Uterus (tissue), 4 donors: ENCODE measurements around the gene ARL14. TPM values are rescaled to one million over a fixed set of nuclear protein-coding genes. Genes with fewer than 3 reads are reported as not detected.

Experiments used
- DNase-seq, 2 donors: peaks; one replicate each; pipeline ENCODE4 v3.0.0-alpha.2; 2019 to 2020
- H3K27ac ChIP-seq, 2 donors: fragments of 200-600 bp; sonication (generic); 1 replicate in 1 of 2; 2 replicates in 1 of 2; pipeline ENCODE4 v1.5.1; 2016 to 2018
- H3K27me3 ChIP-seq, 2 donors: fragments of 200-600 bp; sonication (generic); one replicate each; pipeline ENCODE4 v1.5.1; 2018 to 2019; ENCODE audit warnings: control low read depth in 1 of 2
- H3K36me3 ChIP-seq, 2 donors: fragments of 200-600 bp; sonication (generic); one replicate each; pipeline ENCODE4 v1.5.1; 2019; ENCODE audit warnings: control low read depth in 1 of 2
- H3K4me1 ChIP-seq, 2 donors: fragments of 200-600 bp; sonication (generic); one replicate each; pipeline ENCODE4 v1.5.1; 2018 to 2019; ENCODE audit warnings: control low read depth in 1 of 2
- H3K4me3 ChIP-seq, 2 donors: fragments of 200-600 bp; sonication (generic); 1 replicate in 1 of 2; 2 replicates in 1 of 2; pipeline ENCODE4 v1.5.1; 2018 to 2019; ENCODE audit warnings: mild to moderate bottlenecking in 1 of 2
- H3K9me3 ChIP-seq, 2 donors: fragments of 200-600 bp; sonication (generic); one replicate each; pipeline ENCODE4 v1.5.1; 2019; ENCODE audit warnings: control low read depth in 1 of 2
- CTCF ChIP-seq, 4 experiments: fragments of 200-600 bp in 2 of 4; fragments of 450-650 bp in 2 of 4; sonication (generic) in 2 of 4; IDR thresholded peaks; one replicate each; pipeline ENCODE4 v1.5.1; 2016 to 2019; ENCODE audit warnings: antibody characterized with exemption in 4 of 4, mild to moderate bottlenecking in 2 of 4, moderate library complexity in 1 of 4
- POLR2A ChIP-seq, 2 donors: fragments of 450-650 bp; IDR thresholded peaks; one replicate each; pipeline ENCODE4 v1.6.1; 2016; ENCODE audit warnings: antibody characterized with exemption in 2 of 2, mild to moderate bottlenecking in 1 of 2, moderate library complexity in 1 of 2
- intact Hi-C: fragments of 100-400 bp; cut with DNase I; formaldehyde crosslinking; loops from one replicate; pipeline ENCODE4 v1.15.1; 2023; ENCODE audit warnings: low total_unique reads
- total RNA-seq, 4 donors: library from RNA; depleted of rRNA in 3 of 4; stranded (reverse); fragments of >200 nt in 3 of 4; gene quantifications; one replicate each; pipeline versions ENCODE4 v1.1.0 to v1.2.4, GENCODE V29; 2014 to 2023
- donor health status: DM: yes; HTN: yes; CAD: no.

The ARL14 gene
- total RNA-seq, 4 donors from 2014 or later: not detected

DNA sequence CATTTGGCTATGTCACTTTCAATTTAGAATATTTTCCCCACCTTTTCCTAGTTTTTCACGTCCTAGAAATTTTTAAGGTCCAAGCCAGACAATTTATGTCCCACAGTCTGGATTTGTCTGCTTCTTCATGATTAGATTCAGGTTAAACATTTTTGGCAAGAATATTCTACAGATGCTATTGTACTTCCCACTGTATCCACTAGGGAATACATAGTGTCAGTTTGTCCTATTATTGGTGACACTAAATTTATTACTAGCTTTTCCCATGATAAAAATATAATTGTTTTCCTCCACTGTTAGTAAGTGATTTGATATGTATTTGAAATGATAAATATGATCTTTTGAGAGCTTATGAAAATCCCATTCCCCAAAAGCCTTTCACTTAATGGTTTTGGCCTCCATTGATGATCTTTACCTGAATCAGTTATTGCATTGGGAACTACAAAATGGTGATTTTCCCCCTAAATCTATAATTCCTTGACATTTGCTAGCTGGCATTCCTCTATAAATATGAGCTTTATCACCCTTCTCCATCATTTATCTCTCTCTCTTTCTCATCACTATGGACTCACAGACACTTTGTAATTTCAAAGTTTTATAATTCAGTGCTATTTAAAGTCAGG, 8.3 kb downstream of the ARL14 start:
- intact Hi-C loops: no loop called here
- no peaks in the 10 kb centered on the region for H3K27me3 ChIP-seq
- no peaks in the 10 kb centered on the region for H3K9me3 ChIP-seq
- no peaks in the 10 kb centered on the region for H3K4me1 ChIP-seq
- no peak for TF ChIP-seq CTCF (IDR thresholded peaks at IDR 0.05)
- TF ChIP-seq POLR2A (IDR thresholded peaks at IDR 0.05): no peak
- no peak overlapping the region for H3K27ac ChIP-seq
- H3K4me3 ChIP-seq: no peak overlapping the region
- DNase-seq: no peak
- no peaks in the 10 kb centered on the region for H3K36me3 ChIP-seq

DNA sequence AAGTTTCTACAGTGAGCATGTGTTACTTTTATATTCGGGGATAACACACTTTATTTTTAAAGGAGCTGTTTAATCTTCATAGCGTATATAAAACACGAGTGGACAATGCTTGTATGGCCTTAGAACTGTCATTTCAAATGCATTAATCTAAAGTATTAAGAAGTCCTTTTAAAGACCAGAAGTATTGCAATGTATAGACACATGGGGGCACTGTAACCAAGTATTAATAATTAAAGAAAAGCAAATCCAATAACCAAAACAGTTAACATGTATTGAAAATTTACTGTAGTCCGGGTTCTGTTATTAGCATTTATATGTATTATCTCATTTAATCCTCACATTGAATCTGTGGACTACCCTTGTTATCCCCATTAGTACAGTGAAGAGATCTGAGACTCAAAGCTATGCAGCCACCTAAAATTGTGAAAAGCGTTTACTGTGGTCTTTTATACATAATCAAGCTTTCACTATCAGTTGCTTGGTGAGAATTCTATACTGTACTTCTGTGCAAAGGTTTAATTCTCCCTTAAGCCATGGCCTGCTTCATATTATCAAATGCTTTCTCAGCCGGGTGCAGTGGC, 10.1 kb downstream of the ARL14 start:
- H3K4me3 ChIP-seq: no peak overlapping the region
- H3K36me3 ChIP-seq: no peaks in the 10 kb centered on the region
- H3K9me3 ChIP-seq: no peaks in the 10 kb centered on the region
- H3K27me3 ChIP-seq: no peaks in the 10 kb centered on the region
- no peak overlapping the region for H3K27ac ChIP-seq
- no peaks in the 10 kb centered on the region for H3K4me1 ChIP-seq
- TF ChIP-seq POLR2A (IDR thresholded peaks at IDR 0.05) (no peak), CTCF (IDR thresholded peaks at IDR 0.05) (no peak)
- no peak for DNase-seq
- intact Hi-C loops: no loop called here

GRCh38 chr3:160691151-160691550, 14.2 kb downstream of the ARL14 start:
- Histone ChIP-seq H3K4me3 (no peak overlapping the region), H3K9me3 (no peaks in the 10 kb centered on the region), H3K36me3 (no peaks in the 10 kb centered on the region), H3K27me3 (no peaks in the 10 kb centered on the region), H3K4me1 (no peaks in the 10 kb centered on the region), H3K27ac (no peak overlapping the region)
- DNase-seq: no peak
- intact Hi-C loops: no loop called here
- no peak for TF ChIP-seq POLR2A (IDR thresholded peaks at IDR 0.05)
- no peak for TF ChIP-seq CTCF (IDR thresholded peaks at IDR 0.05)

DNA sequence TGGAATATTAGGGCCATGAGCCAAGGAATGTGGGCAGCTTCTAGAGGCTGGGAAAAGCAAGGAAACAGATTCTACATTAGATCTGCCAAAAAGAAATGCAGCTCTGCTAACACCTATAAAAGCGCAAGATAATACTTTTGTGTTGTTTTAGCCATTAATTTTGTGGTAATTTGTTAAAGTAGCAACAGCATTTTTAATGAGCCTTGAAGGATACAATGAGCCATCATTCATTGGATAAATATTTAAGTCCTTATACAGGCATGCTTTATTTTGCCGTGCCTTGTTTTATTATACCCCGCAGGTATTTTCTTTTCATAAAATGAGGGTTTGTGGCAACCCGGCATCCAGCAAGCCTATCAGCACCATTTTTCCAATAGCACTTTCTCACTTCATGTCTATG, 15.0 kb downstream of the ARL14 start:
- intact Hi-C loops: no loop called here
- H3K27ac ChIP-seq: no peak overlapping the region
- H3K4me3 ChIP-seq: no peak overlapping the region
- TF ChIP-seq CTCF (IDR thresholded peaks at IDR 0.05) (no peak), POLR2A (IDR thresholded peaks at IDR 0.05) (no peak)
- no peak for DNase-seq
- no peaks in the 10 kb centered on the region for H3K4me1 ChIP-seq
- H3K36me3 ChIP-seq: no peaks in the 10 kb centered on the region
- no peaks in the 10 kb centered on the region for H3K27me3 ChIP-seq
- no peaks in the 10 kb centered on the region for H3K9me3 ChIP-seq

DNA sequence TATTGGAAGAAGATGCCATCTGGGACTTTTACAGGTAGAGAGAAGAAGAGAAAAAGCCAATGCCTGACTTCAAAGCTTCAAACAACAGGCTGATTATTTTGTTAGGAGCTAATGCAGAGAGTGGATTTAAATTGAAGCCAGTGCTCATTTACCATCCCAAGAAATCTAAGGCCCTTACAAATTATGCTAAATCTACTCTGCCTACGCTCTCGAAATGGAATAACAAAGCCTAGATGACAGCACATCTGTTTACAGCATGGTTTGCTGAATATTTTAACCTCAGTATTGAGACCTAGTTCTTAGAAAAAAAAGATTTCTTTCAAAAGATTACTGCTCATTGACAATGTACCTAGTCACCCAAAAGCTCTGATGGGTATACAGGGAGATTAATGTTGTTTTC, 16.2 kb downstream of the ARL14 start:
- intact Hi-C loops: no loop called here
- TF ChIP-seq POLR2A (IDR thresholded peaks at IDR 0.05) (no peak), CTCF (IDR thresholded peaks at IDR 0.05) (no peak)
- Histone ChIP-seq H3K4me3 (no peak overlapping the region), H3K9me3 (no peaks in the 10 kb centered on the region), H3K4me1 (no peaks in the 10 kb centered on the region), H3K36me3 (no peaks in the 10 kb centered on the region), H3K27me3 (no peaks in the 10 kb centered on the region), H3K27ac (no peak overlapping the region)
- no peak for DNase-seq
